Fibroblast of the aortic adventitia (primary cell): ENCODE results near the gene PHEX. TPM values are rescaled to one million over a fixed set of nuclear protein-coding genes. Genes with fewer than 3 reads are reported as not detected.

Source experiments
- DNase-seq: peaks from one replicate; pipeline ENCODE4 v3.0.0-alpha.2; 2010; ENCODE audit warnings: low read depth
- H3K4me3 ChIP-seq: 2 replicates; pipeline ENCODE4 v1.5.1; 2011; ENCODE audit warnings: low read depth, mild to moderate bottlenecking, control low read depth, low read length, moderate library complexity
- total RNA-seq: library from RNA; depleted of rRNA; stranded (reverse); fragments of >200 nt; gene quantifications from 2 replicates; pipeline ENCODE4 v1.2.3, GENCODE V29; 2012; ENCODE audit warnings: low replicate concordance
- TF ChIP-seq, protein P1 (sequence below): IDR thresholded peaks from 2 replicates; pipeline ENCODE4 v1.5.1; 2011; ENCODE audit warnings: mild to moderate bottlenecking, low read length, control low read depth, inconsistent platforms; ENCODE audit not compliant: insufficient read depth

The PHEX gene
- total RNA-seq, 1 donor: 6.7 TPM

DNA sequence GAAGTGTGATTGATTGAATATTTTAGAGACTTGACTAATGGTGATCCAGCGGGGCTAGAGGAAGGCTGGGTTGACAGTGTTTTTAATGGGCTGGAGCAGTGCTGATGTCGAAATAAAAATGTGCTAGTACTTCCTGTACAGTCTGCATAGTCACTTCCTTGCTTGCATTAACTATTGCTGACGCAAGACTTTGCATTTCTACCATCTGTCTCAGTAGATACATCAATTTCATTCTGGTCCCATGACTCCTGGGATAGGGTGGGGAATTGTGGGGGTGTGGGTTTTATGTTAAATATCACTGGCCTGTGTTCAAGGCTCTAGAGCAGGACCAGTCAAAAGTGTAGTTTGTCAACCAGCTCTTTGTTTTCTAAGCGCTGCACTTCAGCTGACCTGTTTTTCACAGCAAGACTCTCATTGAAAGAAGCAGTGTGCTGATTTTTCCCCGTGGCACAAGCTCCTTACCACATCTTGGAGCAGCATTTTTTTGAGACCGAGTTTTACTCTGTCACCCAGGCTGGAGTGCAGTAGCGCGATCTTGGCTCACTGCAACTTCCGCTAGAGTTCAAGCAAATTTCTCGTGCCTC lies 35.2 kb upstream of the PHEX start:
- TF ChIP-seq, protein P1, sequence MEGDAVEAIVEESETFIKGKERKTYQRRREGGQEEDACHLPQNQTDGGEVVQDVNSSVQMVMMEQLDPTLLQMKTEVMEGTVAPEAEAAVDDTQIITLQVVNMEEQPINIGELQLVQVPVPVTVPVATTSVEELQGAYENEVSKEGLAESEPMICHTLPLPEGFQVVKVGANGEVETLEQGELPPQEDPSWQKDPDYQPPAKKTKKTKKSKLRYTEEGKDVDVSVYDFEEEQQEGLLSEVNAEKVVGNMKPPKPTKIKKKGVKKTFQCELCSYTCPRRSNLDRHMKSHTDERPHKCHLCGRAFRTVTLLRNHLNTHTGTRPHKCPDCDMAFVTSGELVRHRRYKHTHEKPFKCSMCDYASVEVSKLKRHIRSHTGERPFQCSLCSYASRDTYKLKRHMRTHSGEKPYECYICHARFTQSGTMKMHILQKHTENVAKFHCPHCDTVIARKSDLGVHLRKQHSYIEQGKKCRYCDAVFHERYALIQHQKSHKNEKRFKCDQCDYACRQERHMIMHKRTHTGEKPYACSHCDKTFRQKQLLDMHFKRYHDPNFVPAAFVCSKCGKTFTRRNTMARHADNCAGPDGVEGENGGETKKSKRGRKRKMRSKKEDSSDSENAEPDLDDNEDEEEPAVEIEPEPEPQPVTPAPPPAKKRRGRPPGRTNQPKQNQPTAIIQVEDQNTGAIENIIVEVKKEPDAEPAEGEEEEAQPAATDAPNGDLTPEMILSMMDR: no peak
- no peak overlapping the region for H3K4me3 ChIP-seq
- DNase-seq: peak; percentile 64

- H3K4me3 ChIP-seq: no peak overlapping the region
- DNase-seq: no peak
- TF ChIP-seq, protein P1: no peak
Measured at GRCh38 chrX:21998037-21998436, 34.1 kb upstream of the PHEX start.

DNA sequence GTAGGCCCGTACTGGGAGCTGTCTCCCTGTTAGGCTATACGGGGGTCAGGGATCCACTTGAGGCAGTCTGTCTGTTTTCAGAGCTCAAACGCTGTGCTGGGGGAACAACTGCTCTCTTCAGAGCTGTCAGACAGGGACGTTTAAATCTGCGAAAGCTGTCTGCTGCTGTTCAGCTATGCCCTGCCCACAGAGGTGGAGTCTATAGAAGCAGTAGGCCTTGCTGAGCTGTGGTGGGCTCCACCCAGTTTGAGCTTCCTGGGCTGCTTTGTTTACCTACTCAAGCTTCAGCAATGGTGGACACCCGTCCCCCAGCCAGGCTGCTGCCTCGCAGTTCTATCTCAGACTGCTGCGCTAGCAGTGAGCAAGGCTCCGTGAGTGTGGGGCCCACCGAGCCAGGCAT lies 27.3 kb upstream of the PHEX start:
- H3K4me3 ChIP-seq: no peak overlapping the region
- DNase-seq: no peak
- TF ChIP-seq, protein P1: no peak

- no peak for DNase-seq
- H3K4me3 ChIP-seq: no peak overlapping the region
- TF ChIP-seq, protein P1: no peak
Measured at GRCh38 chrX:22012051-22012450, 20.1 kb upstream of the PHEX start.

DNA sequence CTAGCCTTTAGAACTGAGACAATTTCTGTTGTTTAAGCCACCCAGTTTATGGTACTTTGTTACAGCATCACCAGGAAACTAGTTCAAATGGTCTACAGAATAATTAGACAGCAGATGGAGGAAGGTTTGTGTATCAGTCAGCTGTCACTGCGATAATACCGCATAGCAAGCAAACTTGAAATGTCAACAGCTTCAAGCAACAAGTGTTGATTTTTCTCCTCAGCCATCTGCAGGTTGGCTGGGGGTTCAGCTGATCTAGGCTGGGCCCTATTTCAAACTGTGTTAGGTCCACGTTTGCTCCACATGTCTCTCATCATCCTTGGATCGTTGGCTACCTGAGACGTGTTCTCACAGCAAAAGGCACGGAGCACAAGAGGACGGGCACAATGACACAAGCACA lies 19.2 kb upstream of the PHEX start:
- H3K4me3 ChIP-seq: no peak overlapping the region
- no peak for DNase-seq
- TF ChIP-seq, protein P1: no peak

GRCh38 chrX:22015139-22015750 lies 16.9 kb upstream of the PHEX start:
- TF ChIP-seq, protein P1: no peak
- DNase-seq: no peak
- H3K4me3 ChIP-seq: no peak overlapping the region
